GF-D8 (cell line): Measurements from ENCODE around the gene FHOD3.

Experiments used
- DNase-seq: peaks from one replicate; lab custom pipeline; 2025; lab: John Stamatoyannopoulos, UW

The FHOD3 gene

GRCh38 chr18:36296650-36297416 lies 680 bp upstream of the FHOD3 start:
- no peak for DNase-seq

DNA sequence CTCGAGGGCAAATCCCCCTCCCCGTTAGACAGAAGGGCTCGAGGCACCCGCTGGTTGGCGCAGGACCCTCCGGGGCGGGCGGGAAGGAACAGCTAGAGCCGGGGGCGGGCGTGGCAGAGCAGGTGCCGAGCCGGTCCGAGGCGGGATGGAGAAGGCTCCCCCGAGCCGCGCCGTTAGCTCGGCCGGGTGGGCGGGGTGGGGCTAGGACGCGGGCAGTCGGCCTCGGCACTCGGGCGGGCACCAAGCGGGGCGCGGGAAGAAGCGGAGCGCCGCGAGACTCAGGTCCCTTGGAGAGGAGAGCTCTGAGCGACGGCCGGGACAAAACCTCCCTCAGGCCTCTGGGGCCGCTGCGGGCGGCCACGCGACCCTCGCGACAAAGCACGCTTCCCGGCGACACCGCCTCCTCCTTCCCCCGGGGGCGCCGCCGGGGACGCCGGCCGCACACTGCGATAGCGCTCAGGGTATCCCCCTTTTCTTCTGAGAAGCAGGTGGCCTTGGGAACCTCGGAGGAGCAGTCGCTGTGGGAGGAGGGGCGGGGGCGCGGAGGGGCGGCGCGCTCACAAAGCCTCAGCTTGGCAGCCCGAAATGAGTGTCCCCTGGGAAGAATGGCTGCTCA lies 721 bp downstream of the FHOD3 start:
- DNase-seq: no peak

DNA sequence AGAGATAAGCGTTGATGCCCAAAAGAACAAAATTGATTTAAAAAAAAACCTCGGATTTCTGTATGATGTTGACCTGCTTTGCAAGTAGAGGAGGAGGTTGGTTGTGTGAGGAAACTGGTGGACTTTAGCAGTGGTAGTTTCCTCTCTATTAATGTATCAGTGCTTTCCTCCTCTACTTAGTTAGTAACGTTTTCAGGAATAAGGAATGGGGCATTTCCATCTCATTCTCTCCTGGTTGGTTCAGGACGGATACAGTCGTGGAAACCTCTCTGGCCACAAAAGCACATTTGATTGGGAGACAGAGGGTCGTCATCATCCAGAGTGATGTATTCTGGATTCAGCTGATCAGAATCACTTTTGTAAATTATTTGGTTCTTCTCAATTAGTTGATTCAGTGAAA lies 1.5 kb downstream of the FHOD3 start:
- no peak for DNase-seq

- no peak for DNase-seq
Observed at GRCh38 chr18:36300211-36300610, 2.7 kb downstream of the FHOD3 start.

GRCh38 chr18:36301884-36302283 lies 4.4 kb downstream of the FHOD3 start:
- no peak for DNase-seq

DNA sequence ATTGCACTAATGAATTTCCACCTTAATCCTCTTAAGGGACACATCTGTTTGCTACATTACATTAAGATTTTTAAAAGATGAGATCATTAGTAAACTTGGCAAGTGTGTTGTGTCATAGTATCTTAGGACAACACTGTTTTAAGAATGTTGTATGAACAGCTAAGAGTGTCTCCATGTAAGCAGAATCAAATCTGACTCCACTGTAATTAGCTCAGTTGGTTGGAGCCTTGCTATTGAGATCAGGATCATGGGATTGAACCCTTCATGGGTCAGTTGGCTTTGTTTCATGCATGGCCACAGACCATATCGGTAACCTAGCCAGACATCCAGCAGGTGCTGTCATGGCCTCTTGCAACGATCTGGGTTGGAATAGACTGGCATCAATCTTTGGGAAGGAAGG lies 5.2 kb downstream of the FHOD3 start:
- DNase-seq: no peak

DNA sequence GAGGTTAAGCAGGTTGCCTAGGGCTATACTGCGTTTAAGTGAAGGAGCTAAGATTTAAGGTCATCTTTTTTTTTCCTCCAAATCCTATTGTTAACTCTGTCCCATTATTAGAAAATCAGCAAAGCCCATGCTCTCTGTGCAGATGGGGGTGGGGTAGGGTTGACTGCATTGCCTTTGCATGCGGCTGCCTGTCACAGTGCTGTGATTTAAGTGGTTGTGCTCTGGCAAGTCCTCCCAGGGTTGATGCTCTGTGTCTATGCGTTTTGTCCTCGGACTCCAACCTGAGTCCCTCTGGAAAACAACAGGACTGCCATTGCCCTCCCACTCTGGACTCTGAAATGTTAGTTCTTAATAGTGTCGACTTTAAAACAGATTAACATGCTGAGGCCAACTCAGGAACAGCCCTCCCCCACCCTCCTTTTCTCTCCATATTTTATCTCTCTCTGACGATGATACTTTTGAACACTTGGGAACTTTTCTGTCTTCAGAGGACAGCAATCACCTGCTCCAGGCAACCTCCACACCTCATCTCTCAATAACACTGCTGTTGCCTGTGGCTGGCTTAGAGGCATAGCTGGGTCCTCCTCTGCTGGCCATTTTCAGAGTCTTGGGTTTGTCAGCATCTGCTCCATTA lies 5.8 kb downstream of the FHOD3 start:
- DNase-seq: no peak

DNA sequence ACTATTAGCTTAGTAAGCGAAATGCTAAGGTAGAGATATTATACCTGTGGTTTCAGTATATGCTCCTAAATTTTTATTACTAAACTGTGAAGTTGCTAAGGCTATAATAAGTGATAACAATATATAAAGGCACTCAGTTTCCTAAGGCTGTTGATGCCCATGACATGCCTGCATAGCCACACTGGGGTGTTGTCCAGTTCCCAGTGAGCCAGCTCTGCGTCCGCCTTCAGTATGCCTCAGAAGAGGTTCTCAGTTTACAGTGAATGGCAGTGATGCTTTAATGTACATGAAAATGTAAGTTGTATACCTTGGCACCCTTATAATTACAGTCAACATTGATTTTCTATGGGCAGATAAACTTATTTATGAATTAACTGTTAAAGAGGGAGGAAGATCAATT lies 7.2 kb downstream of the FHOD3 start:
- DNase-seq: no peak

DNA sequence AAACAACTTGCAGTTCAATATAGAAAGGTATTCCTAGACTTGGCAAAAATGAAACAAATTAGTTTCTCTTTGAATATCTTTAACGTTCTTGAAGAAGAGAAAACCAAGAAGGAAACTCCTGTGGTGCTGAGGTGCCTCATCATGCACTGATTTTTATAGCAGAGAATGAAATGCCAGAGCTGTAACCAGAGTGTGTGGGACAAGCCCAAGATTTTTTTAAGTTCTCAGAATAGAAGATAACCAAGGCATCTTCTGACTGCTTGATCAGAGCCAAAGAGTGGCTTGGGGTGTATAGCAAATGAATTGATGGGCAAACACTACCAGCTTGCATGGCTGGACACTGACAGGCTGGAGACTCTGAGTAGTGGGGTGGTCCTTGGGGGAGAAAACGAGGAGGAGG lies 7.9 kb downstream of the FHOD3 start:
- no peak for DNase-seq

- DNase-seq: no peak
Observed at GRCh38 chr18:36307513-36307912, 10.0 kb downstream of the FHOD3 start.

DNA sequence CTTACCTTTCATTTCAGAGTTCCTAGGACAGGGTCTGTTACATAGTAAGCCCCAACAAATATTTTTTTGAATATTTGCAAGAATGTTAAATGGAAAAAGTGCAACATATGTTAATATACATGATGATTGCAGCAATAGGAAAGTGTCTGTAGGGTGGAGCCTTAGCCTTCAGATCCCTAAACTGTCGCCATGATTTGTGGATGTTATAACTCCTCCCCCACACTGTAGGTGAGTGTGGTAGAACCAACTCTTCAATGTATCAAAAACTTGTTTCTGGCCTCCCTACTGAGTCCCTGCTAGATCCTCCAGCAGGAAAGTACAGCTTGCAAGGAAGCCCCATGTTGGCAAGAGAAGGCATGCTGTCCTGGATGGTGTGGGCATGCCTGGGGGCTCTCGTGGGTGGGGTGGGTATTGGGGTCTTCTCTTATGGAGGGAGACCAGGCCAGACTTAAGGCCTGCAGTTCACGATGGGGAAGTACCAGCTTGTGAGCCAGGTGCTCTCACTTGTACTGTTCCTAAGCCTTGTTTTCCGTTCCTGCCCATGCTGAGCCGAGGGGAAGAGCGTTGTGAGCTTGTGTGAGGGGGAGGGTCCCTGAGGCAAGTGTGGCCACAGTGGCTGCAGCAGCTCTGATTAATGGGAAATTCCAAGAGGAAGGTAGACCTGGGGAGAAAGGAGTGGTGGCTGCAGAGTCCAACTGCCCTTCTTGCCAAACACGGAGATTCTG lies 11.4 kb downstream of the FHOD3 start:
- no peak for DNase-seq

DNA sequence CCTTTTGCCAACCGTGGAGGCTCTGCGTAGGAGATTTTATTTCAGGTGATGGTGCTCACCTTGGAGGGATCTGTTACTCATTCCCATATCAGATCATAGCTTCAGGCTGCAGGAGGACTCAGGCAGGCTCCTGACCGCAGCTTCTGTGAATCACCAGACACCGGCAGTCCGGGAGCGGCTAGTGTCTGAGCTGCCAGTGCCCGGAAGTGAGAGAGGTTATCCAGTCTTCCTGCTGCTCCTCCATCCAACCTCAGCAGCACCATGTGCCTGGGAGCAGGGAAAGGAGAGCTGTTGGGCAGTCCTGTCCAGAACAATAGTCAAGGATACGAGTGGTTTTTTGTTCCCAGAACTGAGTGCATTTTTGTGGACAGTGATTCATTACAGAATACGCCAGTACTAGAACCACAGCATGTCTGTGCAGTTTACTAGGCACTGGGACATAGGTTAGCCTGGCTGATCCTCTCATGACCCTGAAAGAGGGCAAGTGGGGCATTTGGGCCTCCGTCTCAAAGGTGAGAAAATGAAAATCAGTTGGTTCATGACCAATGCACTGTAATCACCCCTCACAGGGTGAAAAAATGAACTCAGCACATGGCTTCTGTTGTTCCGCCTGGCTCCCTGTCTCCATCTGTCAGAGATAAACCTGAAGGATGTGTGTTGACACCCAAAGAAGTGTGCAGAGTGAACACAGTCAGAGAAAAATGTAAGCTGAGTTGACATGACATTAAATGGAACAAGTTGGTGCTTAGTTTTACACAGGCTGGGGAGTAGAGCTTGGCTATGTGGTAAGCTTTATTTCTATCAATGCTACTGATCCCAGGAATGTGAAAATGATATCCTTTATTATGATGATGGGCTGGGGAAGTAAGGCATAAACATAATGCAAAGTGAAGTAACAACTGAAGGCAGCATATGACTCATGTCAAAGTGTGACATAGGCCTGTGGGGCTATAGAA lies 12.2 kb downstream of the FHOD3 start:
- no peak for DNase-seq

DNA sequence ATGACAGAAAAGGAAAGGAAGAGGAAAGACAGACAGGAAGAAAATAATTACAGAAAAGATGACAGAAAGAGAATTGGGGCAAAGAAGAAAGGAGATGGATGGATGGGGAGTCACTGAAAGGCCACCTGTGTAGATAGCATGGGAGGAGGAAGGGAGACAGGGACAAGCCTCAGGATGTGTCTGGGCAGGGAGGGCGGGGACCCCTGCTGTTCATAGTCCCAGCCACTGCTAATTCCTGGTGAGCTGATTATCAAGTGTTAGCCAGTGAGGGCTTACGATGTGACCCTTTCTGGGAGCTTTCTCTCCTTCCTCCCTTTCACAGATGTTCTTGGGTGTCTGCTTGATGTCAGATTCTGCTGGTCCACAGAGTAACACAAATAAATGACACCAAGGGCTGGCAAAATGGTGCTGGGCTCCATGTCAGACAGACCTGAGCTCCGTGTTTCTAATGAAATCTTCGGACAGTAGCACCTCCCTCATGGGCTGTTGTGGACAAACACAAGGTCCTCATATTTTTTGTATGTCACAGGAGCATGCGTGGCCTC lies 13.6 kb downstream of the FHOD3 start:
- no peak for DNase-seq

DNA sequence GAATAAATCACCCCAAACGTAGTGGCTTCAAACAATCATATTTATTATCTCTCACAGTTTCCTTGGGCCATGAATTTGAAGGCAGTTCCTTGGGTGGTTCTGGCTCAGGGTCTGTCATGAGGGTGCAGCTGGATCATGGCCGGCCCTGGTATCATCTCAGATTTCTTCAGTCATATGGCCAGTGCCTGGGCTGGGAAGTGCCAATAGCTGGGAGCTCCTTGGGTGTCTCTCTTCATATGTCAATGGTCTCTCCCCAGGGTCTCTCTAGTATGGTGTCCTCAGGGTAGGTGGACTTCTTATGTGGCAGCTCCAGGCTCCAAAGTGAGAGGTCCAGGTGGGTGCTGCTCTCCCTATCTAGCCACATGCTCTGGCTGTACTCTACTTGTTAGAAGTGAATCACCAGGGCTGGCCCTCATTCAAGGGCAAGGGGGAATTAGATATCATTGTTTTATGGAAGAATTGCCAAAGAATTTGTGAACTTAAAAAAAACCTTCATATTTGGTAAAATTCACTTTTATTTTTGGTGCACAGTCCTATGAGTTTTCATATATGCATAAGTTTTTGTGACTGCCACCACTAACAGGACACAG lies 15.4 kb downstream of the FHOD3 start:
- DNase-seq: no peak

- no peak for DNase-seq
Observed at GRCh38 chr18:36314098-36314497, 16.6 kb downstream of the FHOD3 start.

DNA sequence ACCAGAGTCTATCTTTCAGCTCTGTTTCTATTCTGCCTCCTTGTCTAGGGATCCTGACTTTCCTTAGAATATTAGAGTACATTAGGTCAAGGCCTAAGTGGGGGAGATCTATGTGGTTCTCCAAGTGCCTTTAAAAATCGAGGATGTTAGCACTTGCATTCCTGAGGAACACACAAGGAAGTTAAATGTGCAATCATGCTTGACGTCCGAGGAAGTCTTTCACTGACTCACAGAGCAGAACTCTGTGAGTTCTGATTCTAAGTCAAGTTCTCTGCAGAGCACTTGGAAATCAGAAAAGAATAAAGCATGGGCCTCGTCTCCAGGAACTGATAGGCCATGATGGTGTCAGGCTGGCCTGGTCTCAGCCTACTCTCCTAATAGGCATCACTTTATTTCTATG lies 17.2 kb downstream of the FHOD3 start:
- no peak for DNase-seq

DNA sequence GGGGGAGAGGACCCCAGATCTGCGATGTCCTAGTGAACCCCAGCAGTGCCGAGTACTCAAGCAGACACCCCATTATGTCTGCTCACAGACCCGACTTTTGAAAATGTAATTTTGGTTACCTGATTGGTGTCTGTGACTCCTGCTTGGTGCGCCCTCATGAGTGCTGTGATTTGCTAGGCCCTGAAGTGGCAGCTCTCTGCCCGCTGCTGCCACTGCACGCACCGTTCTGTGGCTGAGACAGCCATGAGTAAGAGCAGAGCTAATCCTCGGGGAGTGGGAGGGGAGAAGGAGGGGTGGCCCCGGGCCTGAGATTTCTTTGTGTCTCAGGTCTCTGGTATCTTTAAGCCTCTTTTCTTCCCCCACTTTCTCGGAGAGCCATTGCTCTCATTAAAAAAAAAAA lies 18.2 kb downstream of the FHOD3 start:
- DNase-seq: no peak

DNA sequence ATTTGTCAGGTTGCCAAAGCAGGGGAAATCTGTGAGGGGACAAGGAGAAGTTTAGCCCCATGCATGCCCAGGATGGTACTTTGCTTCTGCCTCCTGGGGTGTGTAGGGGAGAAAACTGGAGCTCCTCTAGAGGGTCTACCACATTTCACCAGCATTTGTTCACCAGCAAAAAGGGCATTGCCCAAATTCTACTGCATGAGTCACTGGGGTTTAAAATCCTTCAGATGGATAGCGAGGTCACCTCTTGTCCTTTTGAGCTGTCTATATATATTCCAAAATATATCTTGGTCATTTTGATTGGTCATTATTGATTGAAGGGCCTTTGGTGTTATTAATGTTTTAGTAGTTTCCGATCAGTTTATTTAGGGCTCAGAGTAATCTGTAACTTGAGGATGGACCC lies 18.7 kb downstream of the FHOD3 start:
- no peak for DNase-seq

GRCh38 chr18:36321658-36322407 lies 24.3 kb downstream of the FHOD3 start:
- DNase-seq: no peak

DNA sequence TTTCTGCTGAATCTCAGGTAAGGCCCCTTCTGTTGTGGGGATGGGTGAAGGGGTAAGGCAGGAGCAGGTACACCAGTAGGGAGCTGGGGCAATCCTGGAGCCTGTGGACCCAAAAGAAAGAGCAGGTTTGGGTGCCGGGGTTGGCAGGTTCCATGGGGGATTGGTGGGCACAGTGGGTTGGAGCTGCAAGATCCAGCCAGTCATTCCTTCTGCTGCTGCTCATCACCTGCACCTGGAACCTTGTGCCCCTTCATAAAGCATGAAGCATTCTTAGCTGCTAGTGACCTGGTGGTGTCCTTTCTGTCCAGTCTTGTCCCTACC lies 24.9 kb downstream of the FHOD3 start:
- no peak for DNase-seq
